Measurements from ENCODE around the gene CD59. TPM values are rescaled to one million over a fixed set of nuclear protein-coding genes. Genes with fewer than 3 reads are reported as not detected.

The CD59 gene
- total and polyA plus RNA-seq, 7 donors: 54.1 to 210 (median 174) TPM

- peak within 1 kb of the TSS; percentile 53 to 75 (median 74) for H3K27ac ChIP-seq
- WGBS, 2 donors: 0 to 1% methylated on average over 72 of the region's 72 CpGs
Measured at GRCh38 chr11:33700502-33701271, 35.5 kb downstream of the CD59 start, which contains the start of gene C11orf91. Gene C11orf91 (minus strand): TSS chr11:33700826. CDS start chr11:33700740, 86 bp downstream.

GRCh38 chr11:33700063-33700501 is 36.1 kb downstream of the CD59 start:
- 28 to 32% methylated on average over 25 of the region's 25 CpGs for WGBS, 2 donors
- Histone ChIP-seq H3K27me3 (no peaks in the 10 kb centered on the region), H3K27ac (peak overlapping the region; percentile 53 to 75 (median 74)), H3K9me3 (no peaks in the 10 kb centered on the region), H3K4me1 (peaks cover 0 to 23% (median 17%) of the 10 kb centered on the region in 4 donors), H3K4me3 (peak overlapping the region; percentile 47 to 64 (median 60)), H3K36me3 (peaks cover 0 to 2% (median 0%) of the 10 kb centered on the region in 4 donors)
- TF ChIP-seq, protein P1, sequence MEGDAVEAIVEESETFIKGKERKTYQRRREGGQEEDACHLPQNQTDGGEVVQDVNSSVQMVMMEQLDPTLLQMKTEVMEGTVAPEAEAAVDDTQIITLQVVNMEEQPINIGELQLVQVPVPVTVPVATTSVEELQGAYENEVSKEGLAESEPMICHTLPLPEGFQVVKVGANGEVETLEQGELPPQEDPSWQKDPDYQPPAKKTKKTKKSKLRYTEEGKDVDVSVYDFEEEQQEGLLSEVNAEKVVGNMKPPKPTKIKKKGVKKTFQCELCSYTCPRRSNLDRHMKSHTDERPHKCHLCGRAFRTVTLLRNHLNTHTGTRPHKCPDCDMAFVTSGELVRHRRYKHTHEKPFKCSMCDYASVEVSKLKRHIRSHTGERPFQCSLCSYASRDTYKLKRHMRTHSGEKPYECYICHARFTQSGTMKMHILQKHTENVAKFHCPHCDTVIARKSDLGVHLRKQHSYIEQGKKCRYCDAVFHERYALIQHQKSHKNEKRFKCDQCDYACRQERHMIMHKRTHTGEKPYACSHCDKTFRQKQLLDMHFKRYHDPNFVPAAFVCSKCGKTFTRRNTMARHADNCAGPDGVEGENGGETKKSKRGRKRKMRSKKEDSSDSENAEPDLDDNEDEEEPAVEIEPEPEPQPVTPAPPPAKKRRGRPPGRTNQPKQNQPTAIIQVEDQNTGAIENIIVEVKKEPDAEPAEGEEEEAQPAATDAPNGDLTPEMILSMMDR (IDR thresholded peaks at IDR 0.05): no peak
- TF ChIP-seq POLR2AphosphoS5 (IDR thresholded peaks at IDR 0.05) (no peak), EP300 (IDR thresholded peaks at IDR 0.05) (no peak), POLR2A (IDR thresholded peaks at IDR 0.05) (no peak)
- no peak for DNase-seq
- intact Hi-C loops (cut with DNase I): loop anchor here (5.0 kb wide), 1 partner anchor 37 kb away; the partner anchor contains the start of gene CD59

More at GRCh38 chr11:33700502-33701271, 35.5 kb downstream of the CD59 start, which contains the start of gene C11orf91:
- intact Hi-C loops (cut with DNase I): loop anchor here (5.0 kb wide), 1 partner anchor 37 kb away; the partner anchor contains the start of gene CD59
- TF ChIP-seq POLR2A (IDR thresholded peaks at IDR 0.05) (peak in 1 of 2 donors; percentile 17), POLR2AphosphoS5 (IDR thresholded peaks at IDR 0.05) (peak in 3 of 4 donors; percentile 70 to 81 (median 77))
- TF ChIP-seq, protein P1 (IDR thresholded peaks at IDR 0.05): no peak
- DNase-seq: peak; percentile 97
- Histone ChIP-seq H3K9me3 (no peaks in the 10 kb centered on the region), H3K36me3 (peaks cover 0 to 8% (median 0%) of the 10 kb centered on the region in 4 donors), H3K27me3 (no peaks in the 10 kb centered on the region), H3K4me1 (peaks cover 0 to 23% (median 17%) of the 10 kb centered on the region in 4 donors), H3K4me3 (peak within 1 kb of the TSS; percentile 47 to 64 (median 60))

GRCh38 chr11:33699515-33700062 is 36.6 kb downstream of the CD59 start:
- Histone ChIP-seq H3K9me3 (no peaks in the 10 kb centered on the region), H3K4me1 (peaks cover 0 to 23% (median 17%) of the 10 kb centered on the region in 4 donors), H3K4me3 (peak overlapping the region in 1 of 4 donors; percentile 64), H3K27ac (peak overlapping the region in 2 of 4 donors; percentile 75), H3K36me3 (no peaks in the 10 kb centered on the region), H3K27me3 (no peaks in the 10 kb centered on the region)
- intact Hi-C loops (cut with DNase I): loop anchor here (5.0 kb wide), 1 partner anchor 38 kb away; the partner anchor contains the start of gene CD59
- 57 to 74% methylated on average over 12 of the region's 12 CpGs for WGBS, 2 donors
- TF ChIP-seq, protein P1 (IDR thresholded peaks at IDR 0.05): no peak
- TF ChIP-seq POLR2A (IDR thresholded peaks at IDR 0.05): no peak
- TF ChIP-seq POLR2AphosphoS5 (IDR thresholded peaks at IDR 0.05): no peak
- no peak for TF ChIP-seq EP300 (IDR thresholded peaks at IDR 0.05)
- no peak for DNase-seq

DNA sequence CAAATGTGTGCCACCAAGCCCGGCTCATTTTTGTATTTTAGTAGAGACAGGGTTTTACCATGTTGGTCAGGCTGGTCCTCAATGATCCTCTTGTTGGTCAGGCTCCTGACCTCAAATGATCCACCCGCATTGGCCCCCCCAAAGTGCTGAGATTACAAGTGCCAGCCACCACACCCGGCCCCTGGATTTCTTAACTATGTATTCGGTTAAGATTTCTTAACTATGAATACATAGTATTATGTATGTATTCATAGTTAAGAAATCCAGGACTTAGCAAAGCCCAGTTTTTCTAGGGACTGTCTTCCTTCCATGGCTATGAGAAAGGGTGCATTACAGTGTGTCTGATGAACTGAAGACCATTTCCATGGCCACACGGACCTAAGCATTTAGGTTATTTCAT is 37.3 kb downstream of the CD59 start:
- 89 to 95% methylated on average over 5 of the region's 5 CpGs for WGBS, 2 donors
- TF ChIP-seq POLR2AphosphoS5 (IDR thresholded peaks at IDR 0.05) (no peak), POLR2A (IDR thresholded peaks at IDR 0.05) (no peak), EP300 (IDR thresholded peaks at IDR 0.05) (no peak)
- TF ChIP-seq, protein P1 (IDR thresholded peaks at IDR 0.05): no peak
- intact Hi-C loops (cut with DNase I): no loop called here
- Histone ChIP-seq H3K9me3 (no peaks in the 10 kb centered on the region), H3K27ac (peak overlapping the region in 1 of 4 donors; percentile 75), H3K36me3 (no peaks in the 10 kb centered on the region), H3K4me1 (peaks cover 0 to 20% (median 14%) of the 10 kb centered on the region in 4 donors), H3K4me3 (no peak overlapping the region), H3K27me3 (no peaks in the 10 kb centered on the region)
- DNase-seq: no peak
